HG02623 (cell line): ENCODE measurements around the gene NPBWR2.

Source experiments
- ATAC-seq: cut with Tn5 transposase; IDR thresholded peaks from one replicate; pipeline ENCODE4 v1.9.1; 2021; ENCODE audit warnings: moderate library complexity; ENCODE audit not compliant: unreplicated experiment

NPBWR2 gene

GRCh38 chr20:64106981-64107735 lies at the start of gene NPBWR2:
NPBWR2 (minus strand) TSS chr20:64107565; CDS start chr20:64106831, 734 bp downstream.
- no peak for ATAC-seq

- ATAC-seq: no peak
Observed at GRCh38 chr20:64156136-64156885, 48.9 kb upstream of the NPBWR2 start.

GRCh38 chr20:64155258-64156135 lies 48.1 kb upstream of the NPBWR2 start:
- ATAC-seq: no peak

GRCh38 chr20:64154590-64155257 lies 47.4 kb upstream of the NPBWR2 start:
- no peak for ATAC-seq

- no peak for ATAC-seq
Observed at GRCh38 chr20:64153861-64154589, 46.7 kb upstream of the NPBWR2 start.

GRCh38 chr20:64153410-64153809 lies 46.0 kb upstream of the NPBWR2 start:
- no peak for ATAC-seq

- no peak for ATAC-seq
Observed at GRCh38 chr20:64152906-64153305, 45.5 kb upstream of the NPBWR2 start.

- no peak for ATAC-seq
Observed at GRCh38 chr20:64151633-64152530, 44.5 kb upstream of the NPBWR2 start.

GRCh38 chr20:64150756-64151632 lies 43.6 kb upstream of the NPBWR2 start:
- no peak for ATAC-seq

- no peak for ATAC-seq
Observed at GRCh38 chr20:64149809-64150560, 42.6 kb upstream of the NPBWR2 start.

GRCh38 chr20:64149141-64149540 lies 41.8 kb upstream of the NPBWR2 start:
- ATAC-seq: no peak

- ATAC-seq: no peak
Observed at GRCh38 chr20:64148581-64148980, 41.2 kb upstream of the NPBWR2 start.

GRCh38 chr20:64146936-64147477 lies 39.6 kb upstream of the NPBWR2 start:
- ATAC-seq: no peak

GRCh38 chr20:64146301-64146935 lies 39.1 kb upstream of the NPBWR2 start:
- no peak for ATAC-seq

GRCh38 chr20:64145458-64146300 lies 38.3 kb upstream of the NPBWR2 start:
- no peak for ATAC-seq
